Panc1 (cell line): ENCODE results near the gene EPHB6. TPM values are rescaled to one million over a fixed set of nuclear protein-coding genes. Genes with fewer than 3 reads are reported as not detected.

Source experiments
- ATAC-seq: fragments of 200-7000 bp; cut with Tn5 transposase; 2 replicates; pipeline ENCODE4 v1.9.1; 2020; ENCODE audit warnings: mild to moderate bottlenecking, moderate library complexity
- BruUV-seq: library from RNA; stranded (reverse); fragments of 400-500 nt; replicated peaks from 2 replicates; lab custom pipeline; 2021; lab: Mats Ljungman, UMichigan
- CTCF ChIA-PET: fragments of 300-600 bp; sonication (Branson Sonifier 250); formaldehyde crosslinking; loops from one replicate; lab custom pipeline; 2022; ENCODE audit warnings: antibody characterized with exemption; lab: Charles Lee
- POLR2A ChIA-PET: fragments of 300-600 bp; sonication (Branson Sonifier 250); formaldehyde crosslinking; loops from one replicate; lab custom pipeline; 2022; ENCODE audit warnings: antibody characterized with exemption; lab: Charles Lee
- DNase-seq: peaks from one replicate; pipeline ENCODE4 v3.0.0-alpha.2; 2010; ENCODE audit warnings: low read depth, low spot score
- H3K27ac ChIP-seq: 2 replicates; pipeline ENCODE4 v1.5.1; 2011; ENCODE audit warnings: mild to moderate bottlenecking, low read length, inconsistent platforms
- H3K27me3 ChIP-seq: fragments of 200-500 bp; sonication (Bioruptor generic); 2 replicates; pipeline ENCODE4 v1.6.0; 2014; ENCODE audit warnings: low read length, inconsistent platforms; ENCODE audit not compliant: control insufficient read depth, insufficient read depth
- H3K36me3 ChIP-seq: fragments of 200-500 bp; sonication (Bioruptor generic); 2 replicates; pipeline ENCODE4 v1.5.1; 2014; ENCODE audit warnings: inconsistent platforms, mild to moderate bottlenecking, low read length, moderate library complexity; ENCODE audit not compliant: control insufficient read depth, insufficient read depth
- H3K4me1 ChIP-seq: 2 replicates; pipeline ENCODE4 v1.5.1; 2011; ENCODE audit warnings: inconsistent platforms, mild to moderate bottlenecking, low read length, moderate library complexity; ENCODE audit not compliant: control insufficient read depth, insufficient read depth
- H3K4me3 ChIP-seq, 2 experiments: 2 replicates each; pipeline ENCODE4 v1.5.1; 2011 to 2012; ENCODE audit warnings: low read depth in 2 of 2, low read length in 2 of 2, mild to moderate bottlenecking in 2 of 2, inconsistent platforms in 1 of 2, moderate library complexity in 1 of 2
- H3K9me3 ChIP-seq: fragments of 200-500 bp; sonication (Bioruptor generic); 2 replicates; pipeline ENCODE4 v1.5.1; 2014; ENCODE audit warnings: low read depth, mild to moderate bottlenecking, inconsistent platforms, low read length, moderate library complexity; ENCODE audit not compliant: control insufficient read depth, insufficient read depth
- POLR2AphosphoS5 ChIP-seq: IDR thresholded peaks from 2 replicates; pipeline ENCODE4 v1.6.1; 2012; ENCODE audit warnings: mild to moderate bottlenecking, low read depth, low read length, moderate library complexity
- REST ChIP-seq, 2 experiments: IDR thresholded peaks; 2 replicates each; pipeline ENCODE4 v1.6.1; 2011 to 2012; ENCODE audit warnings: low read depth in 2 of 2, control low read depth in 1 of 2, low read length in 1 of 2, mild to moderate bottlenecking in 1 of 2, moderate library complexity in 1 of 2; ENCODE audit not compliant: insufficient read depth in 1 of 2
- SIN3A ChIP-seq: IDR thresholded peaks from 2 replicates; pipeline ENCODE4 v1.6.1; 2012; ENCODE audit warnings: low read depth, mild to moderate bottlenecking, low read length, moderate library complexity, borderline replicate concordance; ENCODE audit not compliant: insufficient read depth
- TCF7L2 ChIP-seq: IDR thresholded peaks from 2 replicates; pipeline ENCODE4 v1.6.1; 2011; ENCODE audit warnings: mild to moderate bottlenecking, low read depth, low read length, inconsistent platforms
- in situ Hi-C: cut with HindIII; loops from 2 replicates; pipeline ENCODE4 v1.10.0; 2016; ENCODE audit warnings: low sequenced_read_pairs, low pct_unique_long_range_greater_than_20kb
- intact Hi-C: fragments of 100-400 bp; cut with micrococcal nuclease; formaldehyde crosslinking; loops from one replicate; pipeline ENCODE4 v1.10.0; 2022; ENCODE audit not compliant: unreplicated experiment
- total RNA-seq: library from RNA; stranded (reverse); gene quantifications from one replicate; pipeline ENCODE4 v1.2.1, GENCODE V29; 2021; ENCODE audit not compliant: unreplicated experiment
- TF ChIP-seq, protein P1 (sequence below): fragments of 450-650 bp; IDR thresholded peaks from 2 replicates; pipeline ENCODE4 v1.5.1; 2017; ENCODE audit warnings: mild to moderate bottlenecking

Gene EPHB6
- total RNA-seq, 1 experiment from 2014 or later, result 0.54 TPM

DNA sequence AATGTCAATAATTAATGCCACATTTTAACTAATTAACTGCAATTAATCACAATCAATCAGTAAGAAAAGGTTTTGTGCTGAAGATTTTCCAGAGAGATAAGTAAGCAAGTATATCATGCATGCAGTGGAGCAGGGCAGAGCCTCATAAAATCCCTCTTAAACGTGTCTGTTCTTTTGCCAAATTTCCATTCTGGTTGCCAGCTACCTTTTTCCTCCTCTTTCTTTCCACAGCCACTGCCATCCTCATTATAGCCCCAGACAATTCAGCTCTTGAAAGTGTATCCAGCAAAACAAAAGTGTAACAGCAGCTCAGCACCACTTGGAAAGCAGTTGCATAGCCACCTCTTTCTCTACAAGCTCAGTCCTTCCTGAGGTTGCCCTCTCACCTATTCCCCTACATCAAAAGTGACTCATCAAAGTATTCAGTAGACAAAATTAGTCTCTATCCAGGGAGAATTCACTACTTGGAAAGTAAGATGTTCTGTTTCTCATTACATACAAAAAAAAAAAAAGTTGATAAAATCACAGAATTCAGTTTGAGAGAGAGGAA is 26.9 kb upstream of the EPHB6 start:
- no peak overlapping the region for H3K27ac ChIP-seq
- BruUV-seq, result no TSS peak
- DNase-seq, result no peak
- no peaks in the 10 kb centered on the region for H3K27me3 ChIP-seq
- H3K4me1 ChIP-seq, result no peaks in the 10 kb centered on the region
- CTCF ChIA-PET, result no interaction called here
- POLR2A ChIA-PET, result no interaction called here
- H3K4me3 ChIP-seq, result no peak overlapping the region
- TF ChIP-seq REST (IDR thresholded peaks at IDR 0.05; ENCODE audit: insufficient read depth in 1 of 2, low read depth in 2 of 2, low read length in 1 of 2) (no peak), POLR2AphosphoS5 (no peak), TCF7L2 (no peak), SIN3A (no peak)
- TF ChIP-seq, protein P1, sequence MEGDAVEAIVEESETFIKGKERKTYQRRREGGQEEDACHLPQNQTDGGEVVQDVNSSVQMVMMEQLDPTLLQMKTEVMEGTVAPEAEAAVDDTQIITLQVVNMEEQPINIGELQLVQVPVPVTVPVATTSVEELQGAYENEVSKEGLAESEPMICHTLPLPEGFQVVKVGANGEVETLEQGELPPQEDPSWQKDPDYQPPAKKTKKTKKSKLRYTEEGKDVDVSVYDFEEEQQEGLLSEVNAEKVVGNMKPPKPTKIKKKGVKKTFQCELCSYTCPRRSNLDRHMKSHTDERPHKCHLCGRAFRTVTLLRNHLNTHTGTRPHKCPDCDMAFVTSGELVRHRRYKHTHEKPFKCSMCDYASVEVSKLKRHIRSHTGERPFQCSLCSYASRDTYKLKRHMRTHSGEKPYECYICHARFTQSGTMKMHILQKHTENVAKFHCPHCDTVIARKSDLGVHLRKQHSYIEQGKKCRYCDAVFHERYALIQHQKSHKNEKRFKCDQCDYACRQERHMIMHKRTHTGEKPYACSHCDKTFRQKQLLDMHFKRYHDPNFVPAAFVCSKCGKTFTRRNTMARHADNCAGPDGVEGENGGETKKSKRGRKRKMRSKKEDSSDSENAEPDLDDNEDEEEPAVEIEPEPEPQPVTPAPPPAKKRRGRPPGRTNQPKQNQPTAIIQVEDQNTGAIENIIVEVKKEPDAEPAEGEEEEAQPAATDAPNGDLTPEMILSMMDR, result no peak
- no peaks in the 10 kb centered on the region for H3K36me3 ChIP-seq
- H3K9me3 ChIP-seq, result no peaks in the 10 kb centered on the region
- in situ Hi-C loops (no loop called here), intact Hi-C loops (no loop called here)
- ATAC-seq, result no peak

- ATAC-seq (no peak), DNase-seq (no peak)
- H3K4me1 ChIP-seq, result no peaks in the 10 kb centered on the region
- no peaks in the 10 kb centered on the region for H3K9me3 ChIP-seq
- in situ Hi-C loops (no loop called here), intact Hi-C loops (no loop called here)
- TF ChIP-seq TCF7L2, result no peak
- TF ChIP-seq, protein P1, result no peak
- TF ChIP-seq SIN3A, result no peak
- no peak for TF ChIP-seq POLR2AphosphoS5
- no peak for TF ChIP-seq REST (IDR thresholded peaks at IDR 0.05; ENCODE audit: insufficient read depth in 1 of 2, low read depth in 2 of 2, low read length in 1 of 2)
- no TSS peak for BruUV-seq
- H3K27ac ChIP-seq, result no peak overlapping the region
- POLR2A ChIA-PET, result no interaction called here
- no peak overlapping the region for H3K4me3 ChIP-seq
- no peaks in the 10 kb centered on the region for H3K27me3 ChIP-seq
- H3K36me3 ChIP-seq, result no peaks in the 10 kb centered on the region
- CTCF ChIA-PET, result no interaction called here
Measured at GRCh38 chr7:142832417-142832816, 22.5 kb upstream of the EPHB6 start.
